MCF 10A (cell line): ENCODE data around the gene PACRG. TPM values are rescaled to one million over a fixed set of nuclear protein-coding genes. Genes with fewer than 3 reads are reported as not detected.

Source experiments
- BruUV-seq: library from RNA; stranded (reverse); fragments of 400-500 nt; replicated peaks from 2 replicates; lab custom pipeline; 2021; lab: Mats Ljungman, UMichigan
- CTCF ChIA-PET: fragments of 300-600 bp; sonication (Branson Sonifier 250); formaldehyde crosslinking; extraction: SDS; loops from one replicate; lab custom pipeline; 2021; ENCODE audit warnings: antibody characterized with exemption, inconsistent platforms; lab: Yijun Ruan, JAX
- POLR2A ChIA-PET: fragments of 300-600, 350-650 bp; sonication (Branson Sonifier 250); formaldehyde crosslinking; extraction: SDS; loops from one replicate; lab custom pipeline; 2020; ENCODE audit warnings: antibody characterized with exemption, inconsistent platforms; lab: Yijun Ruan, JAX
- DNase-seq: peaks from one replicate; pipeline ENCODE4 v3.0.0-alpha.2; 2018; ENCODE audit not compliant: unreplicated experiment
- H3K27ac Mint-ChIP-seq: one replicate; pipeline ENCODE4 v1.8.0; 2022; ENCODE audit warnings: mild to moderate bottlenecking, low read depth, mixed read lengths; ENCODE audit not compliant: unreplicated experiment
- H3K27me3 Mint-ChIP-seq: one replicate; pipeline ENCODE4 v1.8.0; 2022; ENCODE audit warnings: mixed read lengths; ENCODE audit not compliant: insufficient read depth, unreplicated experiment
- H3K36me3 Mint-ChIP-seq: one replicate; pipeline ENCODE4 v1.8.0; 2022; ENCODE audit warnings: mild to moderate bottlenecking, moderate library complexity, mixed read lengths; ENCODE audit not compliant: insufficient read depth, unreplicated experiment
- H3K4me1 Mint-ChIP-seq: one replicate; pipeline ENCODE4 v1.8.0; 2022; ENCODE audit warnings: mixed read lengths; ENCODE audit not compliant: insufficient read depth, unreplicated experiment
- H3K4me3 Mint-ChIP-seq: one replicate; pipeline ENCODE4 v1.8.0; 2022; ENCODE audit warnings: mild to moderate bottlenecking, moderate library complexity, mixed read lengths; ENCODE audit not compliant: unreplicated experiment
- H3K9me3 Mint-ChIP-seq: one replicate; pipeline ENCODE4 v1.8.0; 2022; ENCODE audit warnings: mixed read lengths; ENCODE audit not compliant: unreplicated experiment
- CTCF ChIP-seq: fragments of 200-600 bp; IDR thresholded peaks from one replicate; pipeline ENCODE4 v1.8.0; 2022; ENCODE audit warnings: antibody characterized with exemption, mild to moderate bottlenecking; ENCODE audit not compliant: unreplicated experiment
- intact Hi-C: fragments of 100-400 bp; cut with micrococcal nuclease; formaldehyde crosslinking; loops from 2 replicates; pipeline ENCODE4 v1.14.1; 2022
- total RNA-seq: library from RNA; stranded (reverse); gene quantifications from 2 replicates; pipeline ENCODE4 v1.2.3, GENCODE V29; 2022

The PACRG gene
- total RNA-seq, 1 experiment from 2014 or later: not detected

GRCh38 chr6:163151212-163151611, 423.4 kb downstream of the PACRG start:
- ChIA-PET CTCF (interaction anchor here (0.6 kb wide), 1 partner anchor 388 kb away, joined by 4 read pairs; no protein-coding TSS in a partner anchor), POLR2A (no interaction called here)
- Mint-ChIP-seq H3K36me3 (no peaks in the 10 kb centered on the region), H3K27me3 (no peaks in the 10 kb centered on the region), H3K27ac (no peak overlapping the region), H3K4me3 (no peak overlapping the region), H3K4me1 (no peaks in the 10 kb centered on the region), H3K9me3 (no peaks in the 10 kb centered on the region)
- BruUV-seq: no TSS peak
- DNase-seq: no peak
- TF ChIP-seq CTCF: no peak
- intact Hi-C loops: no loop called here

- Mint-ChIP-seq H3K27ac (no peak overlapping the region), H3K4me3 (no peak overlapping the region), H3K9me3 (no peaks in the 10 kb centered on the region), H3K36me3 (no peaks in the 10 kb centered on the region), H3K4me1 (no peaks in the 10 kb centered on the region), H3K27me3 (no peaks in the 10 kb centered on the region)
- no peak for DNase-seq
- POLR2A ChIA-PET: no interaction called here
- TF ChIP-seq CTCF: no peak
- BruUV-seq: no TSS peak
- CTCF ChIA-PET: no interaction called here
- intact Hi-C loops: no loop called here
Observed at GRCh38 chr6:163152701-163153100, 424.9 kb downstream of the PACRG start.

- intact Hi-C loops: no loop called here
- no peaks in the 10 kb centered on the region for H3K27me3 Mint-ChIP-seq
- H3K36me3 Mint-ChIP-seq: no peaks in the 10 kb centered on the region
- no peak for TF ChIP-seq CTCF
- POLR2A ChIA-PET: interaction anchor here (1.6 kb wide), 1 partner anchor 10 kb away, joined by 6 read pairs; no protein-coding TSS in a partner anchor
- no peaks in the 10 kb centered on the region for H3K9me3 Mint-ChIP-seq
- H3K4me3 Mint-ChIP-seq: no peak overlapping the region
- H3K4me1 Mint-ChIP-seq: no peaks in the 10 kb centered on the region
- CTCF ChIA-PET: interaction anchor here (0.6 to 1.7 kb wide), 3 partner anchors 10 to 893 kb away, joined by 3 to 5 read pairs (median 3); no protein-coding TSS in a partner anchor
- no TSS peak for BruUV-seq
- no peak overlapping the region for H3K27ac Mint-ChIP-seq
- no peak for DNase-seq
Observed at GRCh38 chr6:163159110-163159509, 431.3 kb downstream of the PACRG start.

GRCh38 chr6:163159689-163160088, 431.9 kb downstream of the PACRG start:
- Mint-ChIP-seq H3K27me3 (no peaks in the 10 kb centered on the region), H3K27ac (no peak overlapping the region), H3K9me3 (no peaks in the 10 kb centered on the region), H3K4me1 (no peaks in the 10 kb centered on the region), H3K4me3 (no peak overlapping the region), H3K36me3 (no peaks in the 10 kb centered on the region)
- ChIA-PET POLR2A (interaction anchor here (1.6 kb wide), 1 partner anchor 9 kb away, joined by 6 read pairs; no protein-coding TSS in a partner anchor), CTCF (interaction anchor here (1.2 to 1.6 kb wide), 2 partner anchors 10 to 11 kb away, joined by 3 to 7 read pairs; no protein-coding TSS in a partner anchor)
- intact Hi-C loops: no loop called here
- TF ChIP-seq CTCF: no peak
- BruUV-seq: no TSS peak
- DNase-seq: no peak
